SK-N-SH treated with all-trans-retinoic acid at 6 μM for 48 hours (cell line): Measurements from ENCODE around the gene RETSAT.

ENCODE experiments used
- CSDC2 ChIP-seq: fragments of 250-450 bp; sonication (Bioruptor Pico); IDR thresholded peaks from 2 replicates; pipeline ENCODE4 v1.5.0; 2020; ENCODE audit warnings: mild to moderate bottlenecking, moderate library complexity
- ISL1 ChIP-seq: fragments of 250-450 bp; sonication (Bioruptor Pico); IDR thresholded peaks from 2 replicates; pipeline ENCODE4 v2.1.2; 2022; ENCODE audit warnings: mild to moderate bottlenecking, moderate library complexity
- RARB ChIP-seq: fragments of 250-450 bp; sonication (Bioruptor Pico); IDR thresholded peaks from 2 replicates; pipeline ENCODE4 v1.8.0; 2021; ENCODE audit warnings: mild to moderate bottlenecking, moderate library complexity
- ZFP3 ChIP-seq: fragments of 250-450 bp; sonication (Bioruptor Pico); IDR thresholded peaks from 2 replicates; pipeline ENCODE4 v1.5.0; 2020; ENCODE audit warnings: mild to moderate bottlenecking, moderate library complexity
- TF ChIP-seq, protein P1 (sequence below): fragments of 250-450 bp; sonication (Bioruptor Pico); IDR thresholded peaks from 2 replicates; pipeline ENCODE4 v1.5.0; 2020; ENCODE audit warnings: mild to moderate bottlenecking, moderate library complexity

GRCh38 chr2:85342156-85342555, 12.2 kb downstream of the RETSAT start:
- no peak for TF ChIP-seq ZFP3 (CRISPR knock-in tag)
- no peak for TF ChIP-seq RARB (CRISPR knock-in tag)
- TF ChIP-seq, protein P1, sequence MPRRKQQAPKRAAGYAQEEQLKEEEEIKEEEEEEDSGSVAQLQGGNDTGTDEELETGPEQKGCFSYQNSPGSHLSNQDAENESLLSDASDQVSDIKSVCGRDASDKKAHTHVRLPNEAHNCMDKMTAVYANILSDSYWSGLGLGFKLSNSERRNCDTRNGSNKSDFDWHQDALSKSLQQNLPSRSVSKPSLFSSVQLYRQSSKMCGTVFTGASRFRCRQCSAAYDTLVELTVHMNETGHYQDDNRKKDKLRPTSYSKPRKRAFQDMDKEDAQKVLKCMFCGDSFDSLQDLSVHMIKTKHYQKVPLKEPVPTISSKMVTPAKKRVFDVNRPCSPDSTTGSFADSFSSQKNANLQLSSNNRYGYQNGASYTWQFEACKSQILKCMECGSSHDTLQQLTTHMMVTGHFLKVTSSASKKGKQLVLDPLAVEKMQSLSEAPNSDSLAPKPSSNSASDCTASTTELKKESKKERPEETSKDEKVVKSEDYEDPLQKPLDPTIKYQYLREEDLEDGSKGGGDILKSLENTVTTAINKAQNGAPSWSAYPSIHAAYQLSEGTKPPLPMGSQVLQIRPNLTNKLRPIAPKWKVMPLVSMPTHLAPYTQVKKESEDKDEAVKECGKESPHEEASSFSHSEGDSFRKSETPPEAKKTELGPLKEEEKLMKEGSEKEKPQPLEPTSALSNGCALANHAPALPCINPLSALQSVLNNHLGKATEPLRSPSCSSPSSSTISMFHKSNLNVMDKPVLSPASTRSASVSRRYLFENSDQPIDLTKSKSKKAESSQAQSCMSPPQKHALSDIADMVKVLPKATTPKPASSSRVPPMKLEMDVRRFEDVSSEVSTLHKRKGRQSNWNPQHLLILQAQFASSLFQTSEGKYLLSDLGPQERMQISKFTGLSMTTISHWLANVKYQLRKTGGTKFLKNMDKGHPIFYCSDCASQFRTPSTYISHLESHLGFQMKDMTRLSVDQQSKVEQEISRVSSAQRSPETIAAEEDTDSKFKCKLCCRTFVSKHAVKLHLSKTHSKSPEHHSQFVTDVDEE (CRISPR knock-in tag), result no peak
- no peak for TF ChIP-seq ISL1
- no peak for TF ChIP-seq CSDC2 (CRISPR knock-in tag)
